ENCODE data around the gene FEM1A.
"Not testable (repeated sequence)": the region's sequence is repeated elsewhere in the genome, so short reads cannot be mapped to it uniquely, and the experiment has no call there.

FEM1A gene

GRCh38 chr19:4814625-4815425 is 23.3 kb downstream of the FEM1A start:
- no peak for DNase-seq

GRCh38 chr19:4815426-4816201 is 24.1 kb downstream of the FEM1A start:
- DNase-seq: peak; percentile 92

- no peak for DNase-seq
Measured at GRCh38 chr19:4816202-4816949, 24.8 kb downstream of the FEM1A start.

DNA sequence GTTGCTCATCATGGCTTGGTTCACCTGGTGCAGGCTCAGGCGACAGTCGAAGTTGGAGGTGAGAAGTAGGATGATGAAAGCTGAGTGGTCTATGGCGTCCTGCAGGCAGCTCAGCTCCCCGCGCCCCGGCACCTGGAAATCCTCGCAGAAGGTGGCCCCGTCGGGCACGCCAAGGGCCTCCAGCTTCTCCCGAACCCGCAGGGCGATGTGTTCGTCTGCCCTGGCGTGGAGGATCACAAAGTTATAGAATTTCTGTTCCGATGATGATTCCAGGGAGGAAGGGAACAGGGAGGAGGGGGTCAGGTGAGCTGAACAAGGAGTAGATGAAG is 25.4 kb downstream of the FEM1A start:
- no peak for DNase-seq

DNA sequence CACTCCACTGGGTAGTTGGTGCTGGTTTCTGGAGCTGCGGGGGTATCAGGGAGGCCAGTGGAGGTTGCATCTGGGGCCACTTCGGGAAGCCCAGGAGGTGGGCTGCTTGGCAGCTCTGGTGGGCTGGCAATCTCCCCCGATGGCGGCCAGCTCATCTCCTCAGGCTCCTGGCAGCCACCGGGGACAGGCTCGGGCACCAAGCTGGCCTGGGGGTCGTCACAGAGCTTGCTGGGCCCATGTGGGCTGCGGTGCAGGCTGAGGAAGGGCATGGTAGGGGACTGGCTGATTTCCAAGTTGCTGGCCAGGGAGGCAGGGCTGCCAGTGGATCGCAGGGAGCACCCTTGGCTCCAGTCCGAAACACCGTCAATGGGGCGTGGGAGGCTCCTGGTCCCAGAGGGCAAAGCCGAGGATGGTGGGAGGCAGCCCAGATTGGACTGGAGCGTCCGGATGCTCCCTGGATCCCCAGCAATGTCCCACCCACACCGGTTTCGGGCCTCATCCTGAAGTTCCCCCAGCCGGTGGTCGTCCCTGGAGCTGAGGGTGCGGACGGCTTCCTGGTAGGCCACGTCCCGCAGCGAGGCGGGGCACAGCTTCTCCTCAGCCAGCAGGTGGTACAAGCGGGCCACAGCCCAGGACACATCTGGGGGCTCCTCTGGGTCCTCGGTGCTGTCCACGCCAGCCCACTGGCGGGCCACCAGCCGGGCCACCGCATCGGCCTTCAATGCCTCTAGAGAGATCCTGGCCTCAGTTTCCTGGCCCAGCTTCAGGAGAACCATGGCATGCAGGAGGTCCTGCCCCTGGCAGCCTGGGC is 26.1 kb downstream of the FEM1A start:
- no peak for DNase-seq

DNA sequence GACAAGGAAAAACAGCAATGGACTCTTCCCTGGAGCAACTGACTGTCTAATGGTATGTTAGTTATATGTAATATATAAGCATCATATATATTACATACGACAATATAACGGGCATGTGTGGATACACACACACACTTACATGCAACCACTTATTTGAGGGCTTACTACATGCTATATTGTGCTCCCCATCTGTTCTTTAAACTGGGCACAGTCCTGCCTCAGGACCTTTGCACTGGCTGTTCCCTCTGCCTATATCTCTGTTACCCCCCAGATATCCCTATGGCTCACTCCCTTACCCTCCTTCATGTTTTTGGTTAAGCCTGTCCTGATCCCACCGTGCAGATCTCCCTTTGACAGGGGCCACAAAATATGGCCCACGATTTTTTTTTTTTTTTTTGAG is 29.7 kb downstream of the FEM1A start:
- DNase-seq: no peak

- not testable (repeated sequence) for DNase-seq
Measured at GRCh38 chr19:4822354-4822753, 30.8 kb downstream of the FEM1A start.

- DNase-seq: no peak
Measured at GRCh38 chr19:4823577-4823976, 32.0 kb downstream of the FEM1A start.

- no peak for DNase-seq
Measured at GRCh38 chr19:4829001-4829712, 37.6 kb downstream of the FEM1A start.

- no peak for DNase-seq
Measured at GRCh38 chr19:4830332-4830731, 38.8 kb downstream of the FEM1A start.

DNA sequence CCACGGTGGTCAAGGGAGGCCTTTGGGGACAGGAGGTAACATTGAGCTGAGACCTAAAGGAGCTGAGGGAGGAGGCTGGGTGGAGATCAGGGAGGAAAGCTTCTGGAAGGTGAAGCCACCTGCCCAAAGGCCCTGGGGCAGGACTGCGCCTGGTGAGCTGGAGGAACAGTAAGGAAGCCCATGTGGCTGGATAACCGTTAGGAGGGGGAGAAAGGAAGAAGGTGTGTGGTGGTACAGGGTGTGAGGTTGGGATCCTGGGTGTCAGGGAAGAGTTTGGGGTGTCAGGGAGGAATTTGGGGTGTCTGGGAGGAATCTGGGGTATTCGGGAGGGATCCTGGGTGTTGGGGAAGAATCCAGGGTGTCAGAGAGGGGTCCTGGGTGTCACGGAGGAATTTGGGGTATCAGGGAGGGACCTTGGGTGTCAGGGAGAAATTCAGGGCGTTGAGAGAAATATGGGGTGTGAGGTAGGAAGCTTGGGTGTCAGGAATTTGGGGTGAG is 39.3 kb downstream of the FEM1A start:
- DNase-seq: no peak

GRCh38 chr19:4831304-4831978 is 39.9 kb downstream of the FEM1A start, which contains the start of gene TICAM1:
TICAM1 (minus strand) TSS chr19:4831712; CDS start chr19:4818377, 13,335 bp downstream.
- DNase-seq: peak; percentile 3

GRCh38 chr19:4831979-4832340 is 40.4 kb downstream of the FEM1A start:
- DNase-seq: not testable (repeated sequence)

DNA sequence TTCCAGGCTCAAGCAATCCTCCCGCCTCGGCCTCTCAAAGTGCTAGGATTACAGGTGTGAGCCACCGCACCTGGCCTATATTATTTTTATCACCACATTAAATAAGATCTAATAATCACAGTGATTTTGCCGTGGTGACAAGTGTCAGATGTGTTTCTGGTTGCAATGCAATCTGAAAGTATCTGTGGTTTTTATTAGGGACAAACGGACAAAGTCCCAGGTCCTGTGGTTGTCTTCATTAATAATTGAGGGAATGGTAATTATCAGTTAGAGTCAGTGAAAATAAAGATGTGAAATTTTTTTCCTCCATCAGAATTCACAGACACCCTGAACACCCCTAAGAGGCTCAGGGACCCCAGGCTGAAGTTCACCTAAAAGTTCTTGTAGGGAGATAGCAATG is 41.2 kb downstream of the FEM1A start:
- no peak for DNase-seq

GRCh38 chr19:4839192-4839591 is 47.7 kb downstream of the FEM1A start:
- DNase-seq: no peak

DNA sequence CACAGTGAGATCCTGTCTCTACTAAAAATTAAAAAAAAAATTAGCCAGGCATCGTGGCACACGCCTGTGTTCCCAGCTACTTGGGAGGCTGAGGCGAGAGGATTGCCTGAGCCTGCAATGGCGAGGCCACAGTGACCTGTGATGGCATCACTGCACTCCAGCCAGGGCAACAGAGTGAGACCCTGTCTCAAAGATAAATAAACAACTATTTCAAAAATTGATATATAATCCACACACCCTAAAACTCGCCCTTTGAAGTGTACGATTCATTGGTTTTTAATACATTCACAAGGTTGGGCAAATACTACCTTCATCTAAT is 52.1 kb downstream of the FEM1A start:
- no peak for DNase-seq

DNA sequence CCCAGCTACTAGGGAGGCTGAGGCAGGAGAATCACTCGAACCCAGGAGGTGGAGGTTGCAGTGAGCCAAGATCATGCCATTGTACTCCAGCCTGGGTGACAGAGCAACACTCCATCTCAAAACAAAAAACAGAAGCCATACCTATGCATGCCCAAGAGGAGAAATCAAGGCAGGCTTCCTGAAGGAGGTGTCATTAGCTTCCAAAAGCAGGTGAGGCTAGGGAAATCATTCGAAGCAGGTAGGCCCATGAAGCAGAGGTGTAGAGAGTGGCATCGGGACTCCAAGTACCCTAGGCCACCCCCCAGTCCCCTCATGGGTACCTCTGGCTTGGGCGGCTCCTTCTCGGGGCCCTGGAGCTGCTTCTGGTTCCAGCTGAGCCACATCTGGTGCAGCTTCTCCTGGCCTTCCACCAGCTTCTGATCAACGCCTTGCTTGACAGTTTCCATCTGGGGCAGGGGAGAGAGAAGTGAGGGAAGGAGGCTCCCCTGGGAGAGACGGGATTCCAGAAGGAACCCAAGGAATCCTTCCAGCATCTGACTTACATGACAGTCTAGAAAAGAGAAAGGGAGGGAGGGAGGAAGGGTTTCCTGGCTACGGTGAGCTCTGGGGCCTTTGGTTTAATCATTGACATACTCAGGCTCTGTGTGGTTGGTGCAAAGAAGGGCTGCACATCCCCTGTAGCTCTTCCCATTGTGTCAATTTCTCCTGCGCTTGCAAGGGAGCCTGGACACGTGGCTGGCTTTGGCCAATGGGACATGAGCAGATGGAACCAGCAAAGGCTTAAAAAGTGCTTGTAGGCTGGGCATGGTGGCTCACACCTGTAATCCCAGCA is 53.0 kb downstream of the FEM1A start:
- no peak for DNase-seq

GRCh38 chr19:4845975-4846374 is 54.4 kb downstream of the FEM1A start:
- DNase-seq: not testable (repeated sequence)

GRCh38 chr19:4847190-4847973 is 55.8 kb downstream of the FEM1A start:
- DNase-seq: no peak

GRCh38 chr19:4849019-4849418 is 57.5 kb downstream of the FEM1A start:
- no peak for DNase-seq
